Endodermal cell (in vitro differentiated cells): ENCODE results near the gene EVI5L. TPM values are rescaled to one million over a fixed set of nuclear protein-coding genes. Genes with fewer than 3 reads are reported as not detected.
A peak's percentile ranks its signal among the peaks of the same experiment; 100 is the strongest.

ENCODE experiments used
- DNase-seq: peaks from one replicate; pipeline ENCODE4 v3.0.0-alpha.2; 2017
- H3K27ac ChIP-seq: 2 replicates; pipeline ENCODE4 v1.5.1; 2013; ENCODE audit warnings: mild to moderate bottlenecking, low read depth, low read length, moderate library complexity
- H3K27me3 ChIP-seq: 2 replicates; pipeline ENCODE4 v1.6.1; 2013; ENCODE audit warnings: mild to moderate bottlenecking, low read length, moderate library complexity; ENCODE audit not compliant: insufficient read depth, control insufficient read depth, poor library complexity, severe bottlenecking
- H3K36me3 ChIP-seq: 2 replicates; pipeline ENCODE4 v1.7.0; 2013; ENCODE audit warnings: mild to moderate bottlenecking, low read length, moderate library complexity; ENCODE audit not compliant: control insufficient read depth, insufficient read depth
- H3K4me1 ChIP-seq: one replicate; pipeline ENCODE4 v1.7.0; 2013; ENCODE audit warnings: low read length; ENCODE audit not compliant: control insufficient read depth, insufficient read depth
- H3K4me3 ChIP-seq: 2 replicates; pipeline ENCODE4 v1.5.1; 2013; ENCODE audit warnings: mild to moderate bottlenecking, low read length, moderate library complexity
- H3K9ac ChIP-seq: 2 replicates; pipeline ENCODE4 v1.6.1; 2013; ENCODE audit warnings: mild to moderate bottlenecking, low read length, moderate library complexity; ENCODE audit not compliant: poor library complexity, severe bottlenecking; ENCODE audit errors: extremely low read depth
- H3K9me3 ChIP-seq: 2 replicates; pipeline ENCODE4 v1.6.1; 2013; ENCODE audit warnings: mild to moderate bottlenecking, low read length, moderate library complexity; ENCODE audit not compliant: control insufficient read depth
- H3K27ac Mint-ChIP-seq: 2 replicates; pipeline ENCODE4 v1.8.0; 2020; ENCODE audit warnings: mixed read lengths
- H3K27me3 Mint-ChIP-seq: 2 replicates; pipeline ENCODE4 v1.8.0; 2021; ENCODE audit warnings: mild to moderate bottlenecking, mixed read lengths; ENCODE audit not compliant: insufficient read depth
- H3K36me3 Mint-ChIP-seq: 2 replicates; pipeline ENCODE4 v1.8.0; 2020; ENCODE audit warnings: low read depth, mixed read lengths
- H3K4me1 Mint-ChIP-seq: 2 replicates; pipeline ENCODE4 v1.8.0; 2020; ENCODE audit warnings: mixed read lengths
- H3K4me3 Mint-ChIP-seq: 2 replicates; pipeline ENCODE4 v1.8.0; 2020; ENCODE audit warnings: mild to moderate bottlenecking, moderate library complexity, mixed read lengths
- H3K9me3 Mint-ChIP-seq: 2 replicates; pipeline ENCODE4 v1.8.0; 2020; ENCODE audit warnings: mild to moderate bottlenecking, mixed read lengths
- WGBS, 2 experiments: methylation state at CpG; one replicate each; pipeline versions ENCODE4 v1.1.5 to v1.1.7; 2013; ENCODE audit warnings: missing lambda C conversion rate in 2 of 2, mixed read lengths in 1 of 2; ENCODE audit not compliant: insufficient coverage in 1 of 2, insufficient read length in 1 of 2; 5-methylcytosine and 5-hydroxymethylcytosine counted together
- total RNA-seq, 2 donors: library from RNA; stranded (reverse); fragmentation: NEBNext Ultra II Directional in 1 of 2; extraction: Animal tissue kit (Norgen Biotek cat#: 25700) in 1 of 2; gene quantifications; 2 replicates in 1 of 2; 3 replicates in 1 of 2; pipeline ENCODE4 v1.2.1, GENCODE V29; 2021
- TF ChIP-seq, protein P1 (sequence below): fragments of 200-600 bp; sonication (generic); conservative IDR thresholded peaks from 2 replicates; pipeline ENCODE4 v1.5.0; 2021; ENCODE audit warnings: antibody characterized with exemption, mild to moderate bottlenecking

The EVI5L gene
- total RNA-seq, 2 donors from 2014 or later = 6.4 to 9.2 TPM

DNA sequence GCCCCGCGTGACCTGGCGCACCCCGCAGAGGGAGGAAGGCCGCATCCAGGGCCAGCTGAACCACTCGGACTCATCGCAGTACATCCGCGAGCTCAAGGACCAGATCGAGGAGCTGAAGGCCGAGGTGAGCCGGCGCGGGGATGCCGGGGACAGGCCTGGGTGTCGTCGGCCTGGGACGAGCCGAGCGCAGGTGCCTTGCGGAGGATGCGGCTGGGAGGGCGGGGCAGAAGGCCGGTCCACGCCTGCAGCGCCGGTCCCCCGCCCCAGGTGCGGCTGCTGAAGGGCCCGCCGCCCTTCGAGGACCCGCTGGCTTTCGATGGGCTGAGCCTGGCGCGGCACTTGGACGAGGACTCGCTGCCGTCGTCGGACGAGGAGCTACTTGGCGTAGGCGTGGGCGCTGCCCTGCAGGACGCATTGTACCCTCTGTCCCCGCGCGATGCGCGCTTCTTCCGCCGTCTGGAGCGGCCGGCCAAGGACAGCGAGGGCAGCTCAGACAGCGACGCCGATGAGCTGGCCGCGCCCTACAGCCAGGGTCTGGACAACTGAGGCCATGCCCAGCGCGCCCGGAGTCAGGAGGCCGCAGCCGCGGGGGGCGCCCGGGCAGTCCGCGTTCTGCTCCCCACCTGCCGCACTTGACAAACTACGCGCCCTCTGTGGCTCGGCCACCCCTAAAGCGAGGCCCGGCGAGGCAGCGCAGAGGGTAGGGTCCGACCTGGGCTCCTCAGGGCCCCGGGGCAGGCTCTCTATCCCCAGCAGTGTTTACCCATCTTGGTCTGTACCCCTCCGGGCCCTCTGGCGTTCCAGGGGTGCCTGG lies 33.3 kb downstream of the EVI5L start:
- Histone ChIP-seq H3K9ac (no peak overlapping the region), H3K27ac (no peak overlapping the region), H3K27me3 (peaks cover 73% of the 10 kb centered on the region), H3K36me3 (no peaks in the 10 kb centered on the region), H3K4me1 (peaks cover under 1% of the 10 kb centered on the region), H3K4me3 (no peak overlapping the region), H3K9me3 (no peaks in the 10 kb centered on the region)
- peak overlapping the region; percentile 28 for H3K4me3 Mint-ChIP-seq
- WGBS, 2 experiments = 33 to 34% methylated on average over 36 to 83 of the region's 83 CpGs
- TF ChIP-seq, protein P1, sequence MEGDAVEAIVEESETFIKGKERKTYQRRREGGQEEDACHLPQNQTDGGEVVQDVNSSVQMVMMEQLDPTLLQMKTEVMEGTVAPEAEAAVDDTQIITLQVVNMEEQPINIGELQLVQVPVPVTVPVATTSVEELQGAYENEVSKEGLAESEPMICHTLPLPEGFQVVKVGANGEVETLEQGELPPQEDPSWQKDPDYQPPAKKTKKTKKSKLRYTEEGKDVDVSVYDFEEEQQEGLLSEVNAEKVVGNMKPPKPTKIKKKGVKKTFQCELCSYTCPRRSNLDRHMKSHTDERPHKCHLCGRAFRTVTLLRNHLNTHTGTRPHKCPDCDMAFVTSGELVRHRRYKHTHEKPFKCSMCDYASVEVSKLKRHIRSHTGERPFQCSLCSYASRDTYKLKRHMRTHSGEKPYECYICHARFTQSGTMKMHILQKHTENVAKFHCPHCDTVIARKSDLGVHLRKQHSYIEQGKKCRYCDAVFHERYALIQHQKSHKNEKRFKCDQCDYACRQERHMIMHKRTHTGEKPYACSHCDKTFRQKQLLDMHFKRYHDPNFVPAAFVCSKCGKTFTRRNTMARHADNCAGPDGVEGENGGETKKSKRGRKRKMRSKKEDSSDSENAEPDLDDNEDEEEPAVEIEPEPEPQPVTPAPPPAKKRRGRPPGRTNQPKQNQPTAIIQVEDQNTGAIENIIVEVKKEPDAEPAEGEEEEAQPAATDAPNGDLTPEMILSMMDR = no peak
- H3K27ac Mint-ChIP-seq = no peak overlapping the region
- H3K9me3 Mint-ChIP-seq = no peaks in the 10 kb centered on the region
- H3K27me3 Mint-ChIP-seq = peaks cover 90% of the 10 kb centered on the region
- no peaks in the 10 kb centered on the region for H3K4me1 Mint-ChIP-seq
- no peaks in the 10 kb centered on the region for H3K36me3 Mint-ChIP-seq
- peak; percentile 86 for DNase-seq

GRCh38 chr19:7863971-7864689 lies 34.1 kb downstream of the EVI5L start:
- Histone ChIP-seq H3K9ac (no peak overlapping the region), H3K9me3 (no peaks in the 10 kb centered on the region), H3K4me1 (no peaks in the 10 kb centered on the region), H3K27me3 (peaks cover 73% of the 10 kb centered on the region), H3K27ac (no peak overlapping the region), H3K36me3 (no peaks in the 10 kb centered on the region), H3K4me3 (no peak overlapping the region)
- Mint-ChIP-seq H3K27me3 (peaks cover 92% of the 10 kb centered on the region), H3K9me3 (no peaks in the 10 kb centered on the region), H3K27ac (no peak overlapping the region), H3K36me3 (no peaks in the 10 kb centered on the region), H3K4me3 (no peak overlapping the region), H3K4me1 (no peaks in the 10 kb centered on the region)
- no peak for DNase-seq
- 85 to 96% methylated on average over 6 to 21 of the region's 21 CpGs for WGBS, 2 experiments
- TF ChIP-seq, protein P1 = no peak

GRCh38 chr19:7864690-7865074 lies 34.7 kb downstream of the EVI5L start:
- H3K4me3 Mint-ChIP-seq = no peak overlapping the region
- H3K27ac Mint-ChIP-seq = no peak overlapping the region
- H3K9me3 Mint-ChIP-seq = no peaks in the 10 kb centered on the region
- no peak overlapping the region for H3K27ac ChIP-seq
- H3K27me3 ChIP-seq = peaks cover 71% of the 10 kb centered on the region
- no peaks in the 10 kb centered on the region for H3K4me1 Mint-ChIP-seq
- H3K9me3 ChIP-seq = no peaks in the 10 kb centered on the region
- H3K4me3 ChIP-seq = no peak overlapping the region
- WGBS, 2 experiments = 83 to 87% methylated on average over 9 to 18 of the region's 18 CpGs
- no peak for DNase-seq
- H3K9ac ChIP-seq = no peak overlapping the region
- H3K36me3 Mint-ChIP-seq = no peaks in the 10 kb centered on the region
- TF ChIP-seq, protein P1 = no peak
- H3K4me1 ChIP-seq = no peaks in the 10 kb centered on the region
- H3K27me3 Mint-ChIP-seq = peaks cover 87% of the 10 kb centered on the region
- H3K36me3 ChIP-seq = no peaks in the 10 kb centered on the region
